Hypothalamus (tissue), 51 donors: ENCODE measurements around the gene LPAR2.
"Not testable (repeated sequence)": the region's sequence is repeated elsewhere in the genome, so short reads cannot be mapped to it uniquely, and the experiment has no call there.

ENCODE experiments used
- DNase-seq, 51 donors: peaks; one replicate each; lab custom pipeline; 2025; lab: John Stamatoyannopoulos, UW

LPAR2 gene

DNA sequence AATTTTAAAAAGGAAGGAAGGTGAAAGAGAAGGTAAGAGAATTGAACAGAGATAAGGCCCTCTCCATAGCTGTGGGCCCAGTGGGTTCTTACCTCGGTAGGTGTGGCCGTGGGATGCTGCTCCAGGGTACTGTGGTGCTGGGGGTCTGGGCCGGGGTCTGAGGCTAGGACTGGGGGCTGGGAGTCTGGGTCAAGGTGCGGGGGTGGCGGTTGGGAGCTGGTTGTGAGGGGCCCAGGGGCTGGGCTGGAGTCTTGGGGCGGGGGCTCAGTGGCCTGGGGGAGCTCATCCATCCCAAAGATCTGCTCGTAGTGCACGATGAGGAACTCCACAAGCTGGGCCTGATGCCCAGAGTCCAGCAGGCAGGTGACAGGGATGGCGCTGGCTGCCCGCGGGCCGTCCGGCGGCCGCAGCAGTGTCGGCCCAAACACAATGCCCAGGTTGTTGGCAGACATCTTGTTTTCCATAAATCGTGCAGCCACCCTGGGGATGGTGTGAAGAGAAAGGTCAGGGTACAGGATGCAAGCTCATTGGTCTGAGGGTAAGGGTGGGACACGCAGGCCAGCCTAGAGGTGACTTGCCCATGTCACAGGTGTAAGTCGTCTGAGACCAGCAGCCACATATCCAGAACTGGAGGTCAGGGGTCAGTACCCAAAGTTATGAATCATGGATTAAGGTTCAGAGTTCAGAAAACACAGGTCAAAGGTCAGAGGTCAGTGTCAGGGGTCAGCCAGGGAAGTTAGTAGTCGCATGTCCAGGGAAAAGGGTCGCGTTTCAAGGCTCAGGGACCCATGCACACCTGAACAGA lies 5.9 kb upstream of the LPAR2 start:
- no peak for DNase-seq

DNA sequence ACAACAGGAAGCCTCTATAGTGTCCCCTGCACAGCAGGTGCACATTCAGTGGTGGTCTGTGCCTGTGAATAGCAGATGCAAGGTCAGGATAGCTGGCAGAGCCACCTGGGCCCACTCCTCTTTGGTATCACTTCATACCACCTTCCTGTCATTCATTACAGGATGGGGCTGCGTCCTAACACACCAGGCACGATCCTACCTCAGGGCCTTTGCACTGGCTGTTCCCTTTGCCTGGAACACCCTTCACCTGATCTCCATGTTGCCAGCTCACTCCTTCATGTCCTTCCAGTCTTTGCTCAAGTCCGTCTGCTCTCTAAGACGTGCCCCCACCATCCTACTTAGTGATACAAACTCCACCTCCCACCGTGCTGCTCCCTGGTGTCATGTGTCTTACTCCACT lies 4.6 kb upstream of the LPAR2 start:
- no peak for DNase-seq

DNA sequence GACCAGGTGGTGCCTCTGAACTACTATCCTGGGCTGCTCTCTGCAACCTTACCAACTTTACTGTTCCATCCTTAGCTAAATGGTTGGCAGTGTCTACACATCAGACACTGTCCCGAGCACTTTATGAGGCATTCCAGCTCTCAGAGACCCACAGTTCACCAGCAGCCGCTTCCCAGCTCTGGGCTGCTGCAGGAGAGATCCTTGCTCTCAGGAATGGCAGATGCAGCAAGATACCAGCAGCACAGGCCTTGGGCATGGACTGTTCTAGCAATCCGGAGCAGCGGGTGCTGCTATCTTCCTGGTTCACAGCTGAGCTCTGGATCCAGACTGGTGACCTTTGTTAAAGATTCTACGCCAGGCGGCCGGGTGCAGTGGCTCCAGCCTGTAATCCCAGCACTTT lies 3.3 kb upstream of the LPAR2 start:
- DNase-seq = no peak

DNA sequence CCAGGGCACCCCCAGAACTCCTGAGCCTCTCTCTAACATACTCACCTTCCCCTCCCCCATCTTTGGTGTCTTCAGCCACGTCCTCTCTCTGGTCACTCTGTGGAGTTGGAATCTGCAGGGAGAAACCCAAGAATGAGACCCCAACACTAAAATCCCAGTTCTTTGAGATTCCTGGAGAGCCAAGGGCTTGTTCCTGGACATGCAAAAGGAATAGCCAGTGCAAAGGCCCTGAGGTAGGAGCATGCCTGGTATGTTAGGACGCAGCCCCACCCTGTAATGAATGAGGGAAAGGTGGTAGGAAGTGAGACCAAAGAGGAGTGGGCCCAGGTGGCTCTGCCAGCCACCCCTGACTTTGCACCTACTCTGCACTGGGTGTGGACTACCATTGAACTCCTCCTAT lies 2.4 kb upstream of the LPAR2 start:
- DNase-seq = no peak

DNA sequence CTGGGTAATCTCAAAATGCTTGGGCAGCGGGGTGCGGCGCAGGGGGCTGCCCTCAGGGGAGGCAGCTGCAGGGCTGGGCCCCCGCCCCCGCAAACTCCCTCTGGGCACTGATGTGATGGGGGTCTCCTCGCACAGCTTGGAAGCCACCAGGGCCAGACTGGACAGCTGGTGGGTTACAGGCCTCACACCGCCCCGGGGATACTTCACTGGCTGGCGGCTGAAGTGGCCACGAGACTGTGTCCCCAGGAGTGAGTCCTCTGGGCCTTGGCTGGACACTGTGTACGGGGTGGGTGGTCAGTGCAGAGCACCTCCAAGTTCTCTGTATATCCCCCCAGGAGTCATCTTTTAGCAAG lies 2.0 kb upstream of the LPAR2 start:
- DNase-seq = no peak

DNA sequence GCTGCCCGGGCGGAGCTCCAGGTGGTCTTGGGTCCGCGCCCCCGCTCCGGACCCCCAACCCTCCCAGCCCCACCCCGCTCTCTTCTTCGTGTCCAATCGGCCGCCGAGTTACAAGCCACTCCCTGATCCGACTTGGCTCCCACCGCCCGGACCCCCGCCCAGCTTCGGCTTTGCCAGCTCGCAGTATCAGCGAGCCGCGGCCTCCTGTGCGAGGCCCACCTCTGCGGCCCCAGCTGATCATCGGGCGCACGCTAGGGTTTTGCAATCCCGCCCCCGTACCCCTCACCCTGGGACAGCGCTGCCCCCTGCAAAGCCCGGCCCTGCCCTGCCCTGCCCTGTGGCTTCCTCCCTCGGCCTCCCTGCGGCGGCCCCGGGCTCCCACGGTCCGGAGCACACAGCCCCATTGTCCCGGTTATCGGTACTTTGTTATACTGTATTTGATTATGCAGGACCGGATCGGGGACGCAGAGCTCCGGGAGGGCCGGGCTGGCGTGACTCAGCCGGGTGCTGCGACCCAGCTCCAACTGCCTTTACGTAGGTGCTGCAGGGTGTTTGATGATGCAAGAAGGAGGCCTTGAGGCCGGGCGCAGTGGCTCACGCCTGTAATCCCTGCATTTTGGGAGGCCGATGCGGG lies 598 bp upstream of the LPAR2 start:
- peak in 2 of 51 donors; percentile 13 to 17 for DNase-seq

DNA sequence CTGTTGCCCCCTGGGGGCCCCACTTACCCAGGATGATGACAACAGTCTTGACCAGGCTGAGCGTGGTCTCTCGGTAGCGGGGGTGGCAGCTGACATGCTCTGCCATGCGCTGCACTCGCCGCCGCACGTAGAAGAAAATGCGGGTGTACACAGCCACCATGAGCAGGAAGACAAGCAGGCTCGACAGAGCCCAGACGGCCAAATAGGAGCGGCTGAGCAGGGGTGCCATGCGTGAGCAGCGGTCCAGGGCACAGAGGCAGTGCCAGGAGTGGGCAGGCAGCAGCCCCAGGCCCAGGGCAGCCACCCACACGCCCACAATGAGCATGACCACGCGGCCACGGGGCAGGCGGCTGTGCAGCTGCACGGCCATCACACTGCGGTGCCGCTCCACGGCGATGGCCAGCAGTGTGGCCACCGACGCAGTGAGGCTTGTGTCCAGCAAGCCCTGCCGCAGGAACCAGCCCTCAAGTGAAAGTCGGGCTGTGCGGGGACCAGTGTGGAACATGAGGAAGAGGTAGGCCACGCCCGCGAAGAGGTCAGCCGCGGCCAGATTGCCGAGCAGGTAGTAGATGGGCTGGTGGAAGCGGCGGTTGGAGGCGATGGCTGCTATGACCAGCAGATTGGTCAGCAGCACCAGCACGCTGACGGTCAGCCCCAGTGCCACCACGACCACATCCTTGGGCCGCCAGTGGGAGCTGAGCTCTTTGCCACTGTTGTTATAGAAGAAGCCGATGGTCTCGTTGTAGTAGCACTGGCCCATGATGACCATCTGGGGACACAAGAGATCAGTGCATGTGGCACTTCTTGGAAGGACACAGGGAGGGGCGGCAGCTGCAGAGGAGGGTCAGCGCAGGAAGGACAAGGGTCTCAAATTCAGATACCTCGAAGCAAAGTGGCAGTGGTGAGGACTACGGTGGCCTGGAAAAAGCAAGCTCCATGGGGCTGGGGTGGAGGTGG lies 1.2 kb downstream of the LPAR2 start:
- no peak for DNase-seq

DNA sequence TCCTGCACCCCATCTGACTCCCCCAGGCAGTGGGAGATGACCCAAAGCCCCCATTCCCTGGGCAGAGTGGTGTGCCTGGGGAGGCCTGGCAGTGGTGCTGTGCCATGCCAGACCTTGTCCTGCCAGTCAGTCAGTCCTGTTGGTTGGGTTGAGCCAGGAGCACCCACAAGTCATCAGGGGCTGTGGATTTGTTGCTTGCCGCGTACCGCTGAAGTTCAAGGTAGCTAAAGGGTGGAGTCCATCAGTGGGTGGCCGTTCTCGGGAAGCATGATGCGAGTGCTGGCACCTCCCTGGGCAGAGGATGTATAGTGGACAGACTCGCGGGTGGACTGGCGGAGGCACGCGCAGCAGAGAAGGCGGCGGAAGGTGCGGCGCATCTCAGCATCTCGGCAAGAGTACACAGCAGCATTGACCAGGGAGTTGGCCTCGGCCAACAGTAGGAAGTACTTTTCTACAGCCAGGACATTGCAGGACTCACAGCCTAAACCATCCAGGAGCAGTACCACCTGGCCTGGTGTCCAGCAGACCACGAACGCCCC lies 3.9 kb downstream of the LPAR2 start:
- no peak for DNase-seq

DNA sequence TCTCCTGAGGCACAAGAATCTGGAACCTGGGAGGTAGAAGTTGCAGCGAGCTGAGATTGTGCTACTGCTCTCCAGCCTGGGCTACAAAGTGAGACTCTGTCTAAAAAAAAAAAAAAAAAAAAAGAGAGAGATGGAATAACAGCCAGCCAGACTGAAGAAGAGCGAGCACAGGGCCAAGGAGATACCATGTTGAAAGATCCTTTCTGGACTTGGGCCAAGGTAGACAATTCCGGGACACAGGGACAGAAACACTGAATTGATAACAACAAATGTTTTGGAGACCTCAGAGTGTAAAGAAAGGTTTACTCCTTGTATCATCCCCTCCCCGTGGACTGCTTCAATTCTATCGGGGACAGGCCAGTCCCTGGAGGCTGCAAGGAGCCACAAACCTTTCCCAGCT lies 4.6 kb downstream of the LPAR2 start:
- no peak for DNase-seq

DNA sequence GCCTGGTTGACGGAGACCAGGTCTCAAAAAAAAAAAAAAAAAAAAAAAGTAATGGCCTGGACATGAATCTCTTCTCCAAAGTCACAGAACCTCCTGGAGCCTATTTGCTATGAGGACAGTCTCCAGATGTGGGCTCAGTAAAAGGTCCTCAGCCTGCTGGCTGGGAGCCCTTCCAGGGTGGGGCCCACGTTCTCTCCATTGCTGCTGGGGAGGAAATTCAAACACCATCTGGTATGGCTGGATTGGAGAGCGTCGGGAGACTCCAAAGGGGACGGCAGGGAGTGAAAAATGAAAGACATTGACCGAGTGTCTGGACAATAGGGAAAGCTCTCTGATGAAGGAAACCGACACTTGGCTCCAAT lies 8.2 kb downstream of the LPAR2 start:
- no peak for DNase-seq

DNA sequence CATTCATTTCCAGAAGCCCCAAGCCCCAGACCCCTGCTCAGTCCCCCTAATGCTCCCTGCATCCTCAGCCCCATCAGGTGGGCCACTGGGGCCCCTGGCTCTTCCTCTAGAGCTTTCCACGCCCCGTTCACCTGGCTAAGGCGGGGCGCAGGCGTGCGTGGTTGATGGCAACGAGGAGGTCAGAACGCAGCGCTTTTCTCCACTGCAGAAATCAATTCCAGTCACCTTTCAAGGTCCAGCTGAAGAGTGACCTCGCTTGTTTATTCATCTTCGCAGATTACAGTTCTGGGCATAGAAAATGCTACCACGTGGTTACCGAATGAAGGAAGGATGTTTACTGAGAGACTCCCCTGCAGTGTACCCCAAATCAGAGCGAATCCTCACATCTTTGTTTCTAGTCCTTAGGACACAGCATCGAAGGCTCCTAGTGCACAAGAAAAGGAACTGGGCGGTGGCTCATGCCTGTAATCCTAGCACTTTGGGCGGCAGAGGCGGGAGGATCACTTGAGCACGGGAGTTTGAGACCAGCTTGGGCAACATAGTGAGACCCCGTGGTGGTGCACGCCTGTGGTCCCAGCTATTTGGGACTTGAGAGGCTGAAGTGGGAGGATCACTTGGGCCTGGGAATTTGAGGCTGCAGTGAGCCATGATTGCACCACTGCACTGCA lies 8.7 kb downstream of the LPAR2 start:
- DNase-seq = no peak

DNA sequence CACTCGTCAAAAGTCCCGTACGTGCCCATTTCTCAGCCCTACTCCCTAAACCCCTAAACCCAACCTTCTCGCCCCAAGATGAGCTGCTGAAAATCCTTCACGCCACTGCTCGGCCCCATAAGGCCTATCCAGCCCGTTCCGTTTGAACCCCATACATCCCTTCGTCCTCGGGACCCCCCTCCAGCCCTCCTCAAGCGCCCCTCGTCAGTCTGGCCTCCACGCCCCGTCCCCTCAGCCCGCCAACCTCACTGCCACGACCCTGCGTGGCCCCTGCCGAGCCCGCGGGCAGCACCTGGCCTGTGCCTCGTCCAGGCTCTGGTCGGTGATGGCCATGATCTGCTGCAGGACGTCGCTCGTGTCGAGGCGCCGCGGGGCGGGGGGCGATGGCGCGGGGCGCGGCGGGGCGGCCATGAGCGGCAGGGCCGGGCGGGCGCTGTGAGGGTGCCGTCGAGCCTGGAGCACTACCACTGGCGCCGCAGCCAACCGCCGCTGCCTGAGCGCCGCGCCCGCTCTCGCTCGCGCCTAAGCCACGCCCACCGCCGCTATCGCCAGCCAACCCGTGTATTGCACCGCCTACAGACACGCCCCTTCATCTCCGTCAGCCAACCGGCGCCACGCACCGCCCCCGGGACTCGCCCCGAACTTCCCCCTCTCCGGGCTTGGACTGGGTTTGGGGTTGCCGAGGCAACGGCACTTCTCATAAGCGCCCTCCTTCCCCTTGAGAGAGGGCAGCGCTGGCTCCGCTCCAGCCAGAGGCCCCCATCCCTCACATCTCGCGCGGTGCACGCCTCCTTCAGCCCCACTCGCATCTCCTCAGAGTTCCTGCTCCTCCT lies 9.6 kb downstream of the LPAR2 start, which contains the start of gene PBX4:
Gene PBX4 (minus strand): TSS at position 469 of the 833 bp plus-strand sequence. CDS start 58 bp downstream, at position 411.
- DNase-seq = peak; percentile 16 to 94 (median 83)

DNA sequence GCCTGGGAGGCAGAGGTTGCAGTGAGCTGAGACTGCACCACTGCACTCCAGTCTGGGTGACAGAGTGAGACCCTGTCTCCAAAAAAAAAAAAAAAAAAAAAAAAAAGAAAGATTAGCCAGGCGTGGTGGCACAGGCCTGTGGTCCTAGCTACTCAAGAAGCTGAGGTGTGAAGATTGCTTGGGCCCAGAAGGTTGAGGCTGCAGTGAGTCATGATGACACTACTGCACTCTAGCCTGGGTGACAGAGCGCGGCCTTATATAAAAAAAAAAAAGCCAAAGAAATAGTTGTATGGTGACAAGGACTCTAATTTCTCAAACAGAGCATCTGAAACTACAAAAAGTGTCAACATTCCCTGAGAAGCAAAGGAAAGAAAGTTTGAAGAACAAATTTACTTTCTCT lies 12.9 kb downstream of the LPAR2 start:
- no peak for DNase-seq

DNA sequence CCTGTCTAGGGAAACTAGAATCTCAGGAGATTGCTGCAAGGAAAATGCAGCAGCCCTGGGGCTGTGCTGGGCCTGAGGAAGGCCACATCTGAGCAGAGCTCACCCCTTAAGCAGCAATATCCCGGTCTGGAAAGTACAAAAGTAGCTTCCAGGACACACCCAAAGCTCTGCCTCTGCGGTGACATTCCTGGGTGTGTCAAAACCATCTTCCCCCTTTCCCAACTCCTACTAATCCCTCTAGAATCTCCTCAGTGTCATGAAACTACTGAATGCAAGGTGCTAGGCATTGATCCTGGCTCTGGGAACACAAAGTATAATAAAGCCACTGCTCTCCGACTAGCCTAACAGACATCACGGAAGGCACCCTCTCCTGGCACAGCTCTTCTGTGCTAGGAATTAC lies 14.5 kb downstream of the LPAR2 start:
- DNase-seq = no peak

DNA sequence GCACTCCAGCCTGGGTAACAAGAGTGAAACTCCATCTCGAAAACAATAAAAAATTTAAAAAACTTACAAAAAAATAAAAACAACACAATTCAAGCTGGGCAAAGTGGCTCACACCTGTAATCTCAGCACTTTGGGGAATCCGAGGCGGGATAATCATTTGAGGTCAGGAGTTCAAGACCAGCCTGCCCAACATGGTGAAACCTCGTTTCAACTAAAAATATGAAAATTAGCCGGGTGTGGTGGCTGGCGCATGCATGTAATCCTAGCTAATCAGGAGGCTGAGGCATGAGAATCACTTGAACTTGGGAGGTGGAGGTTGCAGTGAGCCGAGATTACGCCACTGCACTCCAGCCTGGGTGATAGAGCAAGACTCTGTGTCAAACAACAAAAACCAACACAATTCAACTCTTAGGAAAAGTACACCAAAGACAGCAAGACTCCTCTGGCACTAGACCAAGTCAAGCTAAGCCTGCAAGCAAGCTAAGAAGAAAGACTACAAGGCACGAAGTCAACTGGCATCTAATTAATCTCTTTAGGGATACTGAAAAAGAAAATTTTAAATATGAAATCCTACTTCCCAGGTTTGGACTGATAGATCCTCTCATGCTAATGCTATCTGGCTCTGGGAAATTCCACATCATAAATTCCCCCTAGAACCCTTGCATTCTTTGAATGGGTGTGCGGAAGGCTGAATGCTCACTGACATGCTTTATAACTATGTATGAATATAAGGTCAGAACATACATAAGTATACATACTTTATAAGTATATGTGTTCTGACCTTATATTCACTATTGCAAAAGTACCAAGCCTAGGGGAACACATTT lies 17.4 kb downstream of the LPAR2 start:
- DNase-seq = no peak

DNA sequence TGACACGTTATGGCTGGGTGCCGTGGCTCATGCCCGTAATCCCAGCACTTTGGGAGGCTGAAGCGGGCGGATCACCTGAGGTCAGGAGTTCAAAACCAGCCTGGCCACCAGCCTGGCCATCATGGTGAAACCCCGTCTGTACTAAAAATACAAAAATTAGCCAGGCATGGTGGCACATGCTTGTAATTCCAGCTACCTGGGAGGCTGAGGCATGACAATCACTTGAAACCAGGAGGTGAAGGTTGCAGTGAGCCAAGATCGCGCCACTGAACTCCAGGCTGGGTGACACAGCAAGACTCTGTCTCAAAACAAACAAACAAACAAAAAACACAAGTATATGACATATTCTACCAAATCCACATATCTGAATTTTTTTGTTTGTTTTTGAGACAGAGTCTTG lies 21.3 kb downstream of the LPAR2 start:
- DNase-seq = not testable (repeated sequence)

DNA sequence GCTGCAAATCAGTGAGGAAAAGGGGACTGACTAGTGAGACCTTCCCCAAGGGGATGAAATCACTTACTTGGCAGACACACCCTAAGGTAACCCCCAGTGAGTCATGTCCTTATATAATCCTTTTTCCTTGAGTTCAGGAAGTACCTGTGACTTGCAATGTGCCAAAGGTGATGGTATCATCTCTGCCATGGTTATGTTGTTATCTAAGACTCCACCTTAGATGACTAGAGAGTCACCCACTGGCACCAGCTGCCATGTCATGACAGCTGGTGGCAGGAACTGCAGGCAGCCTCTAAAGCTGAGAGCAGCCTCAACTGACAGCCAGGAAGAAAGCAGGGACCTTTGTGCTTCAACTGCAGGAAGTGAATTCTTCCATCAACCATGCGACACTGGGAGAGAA lies 22.0 kb downstream of the LPAR2 start:
- DNase-seq = no peak

DNA sequence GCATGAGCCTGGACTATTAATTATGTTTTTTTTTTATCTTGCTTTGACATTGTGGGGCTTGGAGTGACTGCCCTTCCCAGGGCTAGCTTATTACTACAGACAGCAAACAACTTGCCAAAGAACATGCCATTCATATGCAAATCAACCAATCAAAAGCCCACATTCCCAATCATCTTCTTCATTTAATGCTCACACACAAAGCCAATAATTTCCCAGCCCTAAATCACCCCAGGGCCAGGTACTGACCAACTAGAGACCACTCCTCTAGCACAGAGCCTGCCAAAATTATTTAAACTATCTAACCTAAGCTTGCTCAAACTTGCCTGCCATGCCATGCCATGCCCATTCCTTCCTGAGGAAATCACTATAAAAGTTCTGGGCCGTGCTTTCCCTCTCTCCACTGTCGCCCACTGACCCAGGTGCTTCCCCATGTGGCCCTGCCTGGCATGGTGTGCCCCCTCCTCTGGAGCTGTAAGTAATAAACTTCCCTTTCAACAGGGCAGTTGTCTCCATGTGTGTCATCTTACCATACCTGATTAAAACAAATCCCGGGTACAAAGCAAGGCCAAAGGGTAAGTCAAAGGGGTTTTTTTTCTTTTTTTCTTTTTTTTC lies 25.2 kb downstream of the LPAR2 start:
- no peak for DNase-seq
